DND-41 (cell line): ENCODE measurements around the gene CAMK2A.

ENCODE experiments used
- ATAC-seq: fragments of 200-7000 bp; cut with Tn5 transposase; 3 replicates; pipeline ENCODE4 v1.9.1; 2021; ENCODE audit warnings: low read depth; ENCODE audit not compliant: insufficient read depth
- DNase-seq: peaks from one replicate; pipeline ENCODE4 v3.0.0-alpha.2; 2020
- H2AFZ ChIP-seq: 2 replicates; pipeline ENCODE4 v1.6.0; 2012; ENCODE audit warnings: low read depth, low read length
- H3K27ac ChIP-seq: 2 replicates; pipeline ENCODE4 v1.5.1; 2012; ENCODE audit warnings: low read length, inconsistent platforms
- H3K27me3 ChIP-seq: fragments of 200-600 bp; sonication (generic); 2 replicates; pipeline ENCODE4 v1.6.0; 2012; ENCODE audit warnings: low read length, mild to moderate bottlenecking, inconsistent platforms; ENCODE audit not compliant: insufficient read depth, poor library complexity
- H3K36me3 ChIP-seq: 2 replicates; pipeline ENCODE4 v1.5.1; 2012; ENCODE audit warnings: low read length, inconsistent platforms; ENCODE audit not compliant: insufficient read depth
- H3K4me1 ChIP-seq: 2 replicates; pipeline ENCODE4 v1.5.1; 2012; ENCODE audit warnings: mild to moderate bottlenecking, low read length; ENCODE audit not compliant: insufficient read depth
- H3K4me2 ChIP-seq: 2 replicates; pipeline ENCODE4 v1.6.0; 2012; ENCODE audit warnings: mild to moderate bottlenecking, moderate library complexity, low read length, inconsistent platforms; ENCODE audit not compliant: insufficient read depth
- H3K4me3 ChIP-seq, 2 experiments: fragments of 200-600 bp in 1 of 2; shearing (Covaris generic) in 1 of 2; 2 replicates each; pipeline ENCODE4 v1.5.1; 2012 to 2016; ENCODE audit warnings: inconsistent platforms in 2 of 2, low read length in 2 of 2, mild to moderate bottlenecking in 2 of 2, low read depth in 1 of 2, moderate library complexity in 1 of 2
- H3K79me2 ChIP-seq: 2 replicates; pipeline ENCODE4 v1.6.0; 2012; ENCODE audit warnings: low read length, inconsistent platforms; ENCODE audit not compliant: insufficient read depth
- H3K9ac ChIP-seq: 2 replicates; pipeline ENCODE4 v1.6.0; 2012; ENCODE audit warnings: low read depth, mild to moderate bottlenecking, inconsistent platforms, low read length, moderate library complexity
- H3K9me3 ChIP-seq: 2 replicates; pipeline ENCODE4 v1.5.1; 2012; ENCODE audit warnings: low read length, moderate library complexity, mild to moderate bottlenecking, inconsistent platforms; ENCODE audit not compliant: insufficient read depth, severe bottlenecking
- H4K20me1 ChIP-seq: 2 replicates; pipeline ENCODE4 v1.6.0; 2012; ENCODE audit warnings: low read length; ENCODE audit not compliant: insufficient read depth
- EZH2 ChIP-seq: IDR thresholded peaks from 3 replicates; pipeline ENCODE4 v1.6.1; 2012; ENCODE audit warnings: borderline replicate concordance, low read depth, mild to moderate bottlenecking, moderate library complexity, low read length, inconsistent platforms; ENCODE audit not compliant: severe bottlenecking
- TF ChIP-seq, protein P1 (sequence below): IDR thresholded peaks from 2 replicates; pipeline ENCODE4 v1.5.1; 2012; ENCODE audit warnings: borderline replicate concordance, low read length, moderate library complexity, mild to moderate bottlenecking; ENCODE audit not compliant: poor library complexity, severe bottlenecking; ENCODE audit errors: extremely low read depth

Gene CAMK2A

DNA sequence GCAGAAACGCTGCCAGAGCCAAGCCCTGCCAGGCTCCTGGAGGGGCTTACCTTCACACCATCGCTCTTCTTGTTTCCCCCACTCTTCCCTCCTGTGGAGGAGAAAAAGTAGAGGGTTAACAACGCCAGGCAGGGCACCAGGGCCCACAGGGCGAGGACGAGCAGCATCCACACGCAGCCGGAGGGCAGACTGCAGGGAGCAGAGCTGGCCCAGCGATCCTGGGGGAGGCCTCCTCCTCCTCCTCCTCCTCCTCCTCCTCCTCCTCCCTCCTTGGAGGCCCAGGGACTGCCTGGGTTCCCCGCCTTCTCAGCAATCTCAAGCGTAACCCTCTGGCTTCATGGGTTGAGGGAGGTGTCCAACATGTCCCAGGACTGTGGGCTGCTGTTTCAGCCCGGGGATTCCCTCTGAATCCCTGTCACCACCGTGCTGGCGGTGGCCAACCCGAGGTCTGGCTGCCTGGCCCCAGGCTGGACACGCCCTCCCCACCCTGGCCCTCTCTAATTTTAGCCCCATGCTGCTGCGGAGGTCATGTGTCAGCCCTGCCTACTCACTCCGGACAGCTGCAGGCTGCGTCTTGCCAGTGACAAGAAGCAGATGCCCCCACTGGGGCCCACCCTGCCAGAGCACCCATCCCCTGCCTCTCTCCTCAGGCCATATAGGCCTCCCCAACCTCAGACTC lies 44.3 kb downstream of the CAMK2A start:
- Histone ChIP-seq H3K4me1 (no peaks in the 10 kb centered on the region), H2AFZ (no peak overlapping the region), H3K9me3 (no peaks in the 10 kb centered on the region), H3K27me3 (peaks cover 9% of the 10 kb centered on the region), H3K79me2 (no peaks in the 10 kb centered on the region), H3K27ac (no peak overlapping the region), H4K20me1 (peaks cover 4% of the 10 kb centered on the region; the same call in 1 of the 2 replicates), H3K9ac (no peak overlapping the region), H3K4me3 (no peak overlapping the region), H3K4me2 (no peak overlapping the region), H3K36me3 (no peaks in the 10 kb centered on the region)
- ATAC-seq: no peak
- TF ChIP-seq, protein P1, sequence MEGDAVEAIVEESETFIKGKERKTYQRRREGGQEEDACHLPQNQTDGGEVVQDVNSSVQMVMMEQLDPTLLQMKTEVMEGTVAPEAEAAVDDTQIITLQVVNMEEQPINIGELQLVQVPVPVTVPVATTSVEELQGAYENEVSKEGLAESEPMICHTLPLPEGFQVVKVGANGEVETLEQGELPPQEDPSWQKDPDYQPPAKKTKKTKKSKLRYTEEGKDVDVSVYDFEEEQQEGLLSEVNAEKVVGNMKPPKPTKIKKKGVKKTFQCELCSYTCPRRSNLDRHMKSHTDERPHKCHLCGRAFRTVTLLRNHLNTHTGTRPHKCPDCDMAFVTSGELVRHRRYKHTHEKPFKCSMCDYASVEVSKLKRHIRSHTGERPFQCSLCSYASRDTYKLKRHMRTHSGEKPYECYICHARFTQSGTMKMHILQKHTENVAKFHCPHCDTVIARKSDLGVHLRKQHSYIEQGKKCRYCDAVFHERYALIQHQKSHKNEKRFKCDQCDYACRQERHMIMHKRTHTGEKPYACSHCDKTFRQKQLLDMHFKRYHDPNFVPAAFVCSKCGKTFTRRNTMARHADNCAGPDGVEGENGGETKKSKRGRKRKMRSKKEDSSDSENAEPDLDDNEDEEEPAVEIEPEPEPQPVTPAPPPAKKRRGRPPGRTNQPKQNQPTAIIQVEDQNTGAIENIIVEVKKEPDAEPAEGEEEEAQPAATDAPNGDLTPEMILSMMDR: no peak
- no peak for TF ChIP-seq EZH2
- DNase-seq: no peak

- no peaks in the 10 kb centered on the region for H3K36me3 ChIP-seq
- no peaks in the 10 kb centered on the region for H3K9me3 ChIP-seq
- ATAC-seq (no peak), DNase-seq (no peak)
- no peak overlapping the region for H3K9ac ChIP-seq
- no peak overlapping the region for H3K4me2 ChIP-seq
- H3K27ac ChIP-seq: no peak overlapping the region
- TF ChIP-seq EZH2: no peak
- TF ChIP-seq, protein P1: no peak
- no peaks in the 10 kb centered on the region for H3K79me2 ChIP-seq
- H2AFZ ChIP-seq: no peak overlapping the region
- H3K4me1 ChIP-seq: no peaks in the 10 kb centered on the region
- no peak overlapping the region for H3K4me3 ChIP-seq
- H4K20me1 ChIP-seq: peaks cover 4% of the 10 kb centered on the region; the same call in 1 of the 2 replicates
- H3K27me3 ChIP-seq: peaks cover 10% of the 10 kb centered on the region
Observed at GRCh38 chr5:150244209-150244608, 45.4 kb downstream of the CAMK2A start.

- H3K36me3 ChIP-seq: no peaks in the 10 kb centered on the region
- H3K79me2 ChIP-seq: no peaks in the 10 kb centered on the region
- no peaks in the 10 kb centered on the region for H3K9me3 ChIP-seq
- H2AFZ ChIP-seq: no peak overlapping the region
- peaks cover 4% of the 10 kb centered on the region; the same call in 1 of the 2 replicates for H4K20me1 ChIP-seq
- ATAC-seq (no peak), DNase-seq (no peak)
- H3K9ac ChIP-seq: no peak overlapping the region
- no peaks in the 10 kb centered on the region for H3K4me1 ChIP-seq
- H3K4me2 ChIP-seq: no peak overlapping the region
- TF ChIP-seq EZH2: no peak
- TF ChIP-seq, protein P1: no peak
- H3K27ac ChIP-seq: no peak overlapping the region
- H3K27me3 ChIP-seq: peaks cover 11% of the 10 kb centered on the region
- H3K4me3 ChIP-seq: no peak overlapping the region
Observed at GRCh38 chr5:150243590-150243989, 46.0 kb downstream of the CAMK2A start.
